Measurements from ENCODE around the gene ZP4. TPM values are rescaled to one million over a fixed set of nuclear protein-coding genes. Genes with fewer than 3 reads are reported as not detected.

Gene ZP4
- total and polyA plus RNA-seq, 2 of the 8 experiments (the other 6 are each of a cell fraction or from before 2014, with no cell fraction given), result not detected

DNA sequence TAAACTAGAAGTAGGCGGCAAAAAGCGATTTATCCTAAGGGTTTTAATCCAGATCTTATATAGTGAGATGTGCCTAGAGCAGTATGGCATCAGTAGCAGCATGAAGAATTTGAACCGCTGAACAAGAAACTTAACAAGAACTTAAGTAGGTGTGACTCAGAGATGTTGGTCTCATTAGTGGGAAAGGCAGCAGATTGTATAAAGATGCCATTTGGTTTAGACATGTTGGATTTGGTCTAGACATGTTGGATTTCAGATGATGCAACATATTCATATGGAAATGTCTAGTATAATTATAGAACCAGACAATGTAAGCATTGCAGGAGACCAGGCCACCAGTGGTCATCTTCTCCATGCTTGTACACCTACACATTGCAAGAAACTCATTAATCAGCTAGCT is 42.1 kb upstream of the ZP4 start:
- Histone ChIP-seq H4K20me1 (replicated peaks in 1 of 2; ENCODE audit: control insufficient read depth in 1 of 2, insufficient read depth in 2 of 2, low read length in 2 of 2) (no peaks in the 10 kb centered on the region), H3K36me3 (ENCODE audit: control insufficient read depth in 2 of 4, insufficient read depth in 4 of 4, low read length in 3 of 4) (no peaks in the 10 kb centered on the region), H3K23me2 (ENCODE audit: low read depth, low read length) (no peaks in the 10 kb centered on the region), H3K23ac (ENCODE audit: insufficient read length) (no peak overlapping the region), H3K18ac (ENCODE audit: extremely low read depth, low read length) (no peak overlapping the region), H3K9ac (replicated peaks in 1 of 4; ENCODE audit: extremely low read depth in 1 of 4, low read depth in 3 of 4, low read length in 3 of 4) (no peak overlapping the region), H2AFZ (ENCODE audit: low read length) (no peak overlapping the region), H3K4me2 (ENCODE audit: insufficient read depth in 1 of 2, low read depth in 2 of 2, low read length in 2 of 2) (no peak overlapping the region), H2BK120ac (replicated peaks; ENCODE audit: low read depth, low read length) (no peak overlapping the region), H3K4me1 (replicated peaks in 1 of 4; ENCODE audit: control insufficient read depth in 3 of 4, insufficient read depth in 4 of 4, low read length in 3 of 4) (no peaks in the 10 kb centered on the region), H2BK5ac (ENCODE audit: low read depth, low read length) (no peak overlapping the region), H3K79me2 (ENCODE audit: control insufficient read depth in 1 of 2, insufficient read depth in 2 of 2, low read length in 2 of 2) (no peaks in the 10 kb centered on the region), H2BK15ac (ENCODE audit: low read length) (no peak overlapping the region), H2AK5ac (ENCODE audit: low read depth, low read length) (no peak overlapping the region), H3K4ac (replicated peaks; ENCODE audit: insufficient read length, low read depth, low read length) (no peak overlapping the region), H3K14ac (ENCODE audit: insufficient read length) (no peak overlapping the region), H3K79me1 (ENCODE audit: low read depth, low read length) (no peaks in the 10 kb centered on the region), H4K5ac (ENCODE audit: insufficient read length, low read depth, low read length) (no peak overlapping the region), H4K8ac (ENCODE audit: extremely low read depth, insufficient read depth, low read length) (no peak overlapping the region), H3K27ac (ENCODE audit: low read depth, low read length) (no peak overlapping the region), H3K4me3 (ENCODE audit: extremely low read depth in 1 of 4, insufficient read depth in 2 of 4, low read depth in 3 of 4, low read length in 4 of 4) (no peak overlapping the region), H2BK12ac (ENCODE audit: low read depth, low read length) (no peak overlapping the region), H4K91ac (replicated peaks; ENCODE audit: insufficient read length, low read length) (no peak overlapping the region), H3K27me3 (replicated peaks in 1 of 4; ENCODE audit: control insufficient read depth in 3 of 4, extremely low read depth in 1 of 4, insufficient read depth in 3 of 4, low read length in 3 of 4) (no peaks in the 10 kb centered on the region), H3K9me3 (ENCODE audit: insufficient read depth in 2 of 2, low read depth in 1 of 2, low read length in 1 of 2) (no peaks in the 10 kb centered on the region), H3K56ac (replicated peaks; ENCODE audit: insufficient read length, low read depth, low read length) (no peak overlapping the region), H2BK20ac (ENCODE audit: low read length) (no peak overlapping the region)
- FAIRE-seq, result no peak
- ChIA-PET POLR2A (ENCODE audit: partially characterized antibody) (no interaction called here), CTCF (ENCODE audit: partially characterized antibody) (interaction anchor here (1.2 to 1.4 kb wide), 2 partner anchors 7 to 81 kb away, joined by 3 to 4 read pairs; no protein-coding TSS in a partner anchor)
- no peak for TF ChIP-seq RBBP5 (IDR thresholded peaks at IDR 0.05; ENCODE audit: borderline replicate concordance, low read depth, low read length)
- no peak for TF ChIP-seq KDM4A (IDR thresholded peaks at IDR 0.05; ENCODE audit: low read depth, low read length, severe bottlenecking)
- TF ChIP-seq MAFK (IDR thresholded peaks at IDR 0.05; ENCODE audit: low read depth, low read length), result no peak
- TF ChIP-seq CREB1 (IDR thresholded peaks at IDR 0.05), result no peak
- no peak for TF ChIP-seq RFX5 (IDR thresholded peaks at IDR 0.05; ENCODE audit: borderline replicate concordance, low read depth, low read length)
- TF ChIP-seq, protein P1, sequence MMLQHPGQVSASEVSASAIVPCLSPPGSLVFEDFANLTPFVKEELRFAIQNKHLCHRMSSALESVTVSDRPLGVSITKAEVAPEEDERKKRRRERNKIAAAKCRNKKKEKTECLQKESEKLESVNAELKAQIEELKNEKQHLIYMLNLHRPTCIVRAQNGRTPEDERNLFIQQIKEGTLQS (IDR thresholded peaks at IDR 0.05; ENCODE audit: insufficient read depth, low read depth, low read length), result no peak
- no peak for TF ChIP-seq YY1 (IDR thresholded peaks at IDR 0.05; ENCODE audit: low read depth, low read length)
- TF ChIP-seq RNF2 (IDR thresholded peaks at IDR 0.05; ENCODE audit: borderline replicate concordance, low read depth, low read length, missing control alignments, poor library complexity, severe bottlenecking), result no peak
- no peak for TF ChIP-seq TBP (IDR thresholded peaks at IDR 0.05; ENCODE audit: low read depth, low read length)
- TF ChIP-seq SUZ12 (IDR thresholded peaks at IDR 0.05; ENCODE audit: low read length), result no peak
- TF ChIP-seq TCF12 (IDR thresholded peaks at IDR 0.05; ENCODE audit: low read depth, low read length), result no peak
- no peak for TF ChIP-seq SP2 (IDR thresholded peaks at IDR 0.05; ENCODE audit: low read length)
- DNase-seq (ENCODE audit: low read depth in 1 of 2, low spot score in 2 of 2), result no peak
- WGBS, 2 experiments (ENCODE audit: extremely low coverage in 1 of 2, insufficient coverage in 1 of 2, insufficient read length in 1 of 2, insufficient replicate concordance in 2 of 2, low coverage in 1 of 2, low lambda C conversion rate in 2 of 2, missing lambda C conversion rate in 1 of 2), result 90% methylated on average over 3 of the region's 3 CpGs; no CpG with 5 or more reads in 1 of the 2 experiments
